GM12878 (cell line): ENCODE results near the gene DNAH1. TPM values are rescaled to one million over a fixed set of nuclear protein-coding genes. Genes with fewer than 3 reads are reported as not detected.

Experiments used
- ATAC-seq: fragments of 200-7000 bp; cut with Tn5 transposase; 3 replicates; pipeline ENCODE4 v1.9.1; 2020; ENCODE audit warnings: mild to moderate bottlenecking, moderate library complexity
- BruUV-seq: library from RNA; stranded (reverse); fragments of 400-500 nt; replicated peaks from 2 replicates; lab custom pipeline; 2021; lab: Mats Ljungman, UMichigan
- CTCF ChIA-PET: fragments of 300-600 bp; sonication (Branson Sonifier 250); formaldehyde crosslinking; extraction: SDS; loops from one replicate; lab custom pipeline; 2021; ENCODE audit warnings: inconsistent platforms; lab: Yijun Ruan, JAX
- POLR2A ChIA-PET: fragments of 350-600 bp; formaldehyde crosslinking; extraction: SDS; loops from one replicate; lab custom pipeline; 2021; ENCODE audit warnings: inconsistent platforms; lab: Charles Lee
- RAD21 ChIA-PET: fragments of 300-600 bp; sonication (Branson Sonifier 250); formaldehyde crosslinking; loops from one replicate; lab custom pipeline; 2023; ENCODE audit warnings: antibody characterized with exemption; ENCODE audit not compliant: unreplicated experiment; lab: Charles Lee
- SMC1A ChIA-PET: fragments of 300-600 bp; sonication (Branson Sonifier 250); formaldehyde crosslinking; loops from one replicate; lab custom pipeline; 2023; ENCODE audit not compliant: unreplicated experiment, uncharacterized antibody; lab: Charles Lee
- DNase-seq: peaks from one replicate; pipeline ENCODE4 v3.0.0-alpha.2; 2011; ENCODE audit warnings: low read depth, low spot score
- FAIRE-seq: peaks from 3 replicates; lab custom pipeline; 2011; peaks lifted over from hg19 to GRCh38; lab: Jason Lieb, UNC
- H2AFZ ChIP-seq: 2 replicates; pipeline ENCODE4 v1.6.0; 2011; ENCODE audit warnings: low read depth, low read length, control low read depth; ENCODE audit not compliant: control insufficient read depth
- H3K27ac ChIP-seq: 2 replicates; pipeline ENCODE4 v1.5.1; 2011; ENCODE audit warnings: control low read depth; ENCODE audit not compliant: control insufficient read depth, insufficient read depth
- H3K27me3 ChIP-seq, 2 experiments: replicated peaks in 1 of 2; 2 replicates each; pipeline versions ENCODE4 v1.6.0 to v1.6.1; 2011; ENCODE audit warnings: low read length in 1 of 2; ENCODE audit not compliant: control insufficient read depth in 2 of 2, insufficient read depth in 2 of 2
- H3K36me3 ChIP-seq, 2 experiments: 2 replicates each; pipeline ENCODE4 v1.5.1; 2011; ENCODE audit warnings: low read length in 1 of 2; ENCODE audit not compliant: control insufficient read depth in 2 of 2, insufficient read depth in 2 of 2
- H3K4me1 ChIP-seq: 2 replicates; pipeline ENCODE4 v1.6.1; 2011; ENCODE audit warnings: mild to moderate bottlenecking, low read length, moderate library complexity, mixed read lengths; ENCODE audit not compliant: control insufficient read depth, insufficient read depth
- H3K4me2 ChIP-seq: 2 replicates; pipeline ENCODE4 v1.6.0; 2011; ENCODE audit warnings: control low read depth; ENCODE audit not compliant: control insufficient read depth, insufficient read depth
- H3K4me3 ChIP-seq: fragments of 200-600 bp; sonication (generic); 2 replicates; pipeline ENCODE4 v1.5.1; 2016
- H3K79me2 ChIP-seq: 2 replicates; pipeline ENCODE4 v1.6.0; 2011; ENCODE audit warnings: low read length; ENCODE audit not compliant: control insufficient read depth, insufficient read depth
- H3K9ac ChIP-seq: 2 replicates; pipeline ENCODE4 v1.8.0; 2011; ENCODE audit warnings: low read length, control low read depth, mixed read lengths; ENCODE audit not compliant: control insufficient read depth, insufficient read depth
- H3K9me3 ChIP-seq: replicated peaks from 3 replicates; pipeline ENCODE4 v1.5.1; 2011; ENCODE audit warnings: mild to moderate bottlenecking, low read length; ENCODE audit not compliant: control insufficient read depth, insufficient read depth
- H4K20me1 ChIP-seq: 2 replicates; pipeline ENCODE4 v1.6.0; 2011; ENCODE audit not compliant: control insufficient read depth, insufficient read depth
- BHLHE40 ChIP-seq, 2 experiments: fragments of 450-650 bp in 1 of 2; IDR thresholded peaks; 2 replicates each; pipeline ENCODE4 v1.6.1; 2011 to 2017; ENCODE audit warnings: low read depth in 2 of 2, borderline replicate concordance in 1 of 2, improper control_type of control experiment in 1 of 2, low read length in 1 of 2, mild to moderate bottlenecking in 1 of 2
- MXI1 ChIP-seq: fragments of 150-350 bp; IDR thresholded peaks from 2 replicates; pipeline ENCODE4 v1.6.1; 2011; ENCODE audit warnings: low read depth, mild to moderate bottlenecking, inconsistent platforms, low read length, improper control_type of control experiment
- PAX5 ChIP-seq: IDR thresholded peaks from 2 replicates; pipeline ENCODE4 v1.6.1; 2011; ENCODE audit warnings: low read depth, low read length, borderline replicate concordance
- SMAD1 ChIP-seq: fragments of 450-650 bp; IDR thresholded peaks from 2 replicates; pipeline ENCODE4 v1.6.1; 2018; ENCODE audit warnings: mild to moderate bottlenecking, low read depth; ENCODE audit not compliant: partially characterized antibody
- TCF12 ChIP-seq: IDR thresholded peaks from 2 replicates; pipeline ENCODE4 v1.6.1; 2011; ENCODE audit warnings: low read depth, mild to moderate bottlenecking, low read length
- WGBS: methylation state at CpG from one replicate; pipeline ENCODE4 v1.1.6; 2016; ENCODE audit warnings: low lambda C conversion rate; ENCODE audit not compliant: insufficient replicate concordance, insufficient coverage; ENCODE audit errors: missing lambda C conversion rate; 5-methylcytosine and 5-hydroxymethylcytosine counted together
- in situ Hi-C: fragments of 300-500 bp; cut with MboI; formaldehyde crosslinking; loops from 9 replicates; pipeline ENCODE4 v1.14.3; 2018; ENCODE audit warnings: mixed read lengths
- intact Hi-C: fragments of 100-400 bp; cut with micrococcal nuclease; formaldehyde crosslinking; loops from one replicate; pipeline ENCODE4 v1.14.2; 2022; ENCODE audit not compliant: unreplicated experiment
- polyA plus RNA-seq, 11 experiments: library from polyadenylated mRNA; depleted of rRNA in 4 of 11; unstranded in 6 of 11; stranded (reverse) in 5 of 11; fragments of >200 nt; fragmentation: Nextera tagmentation in 4 of 11; fragmentation: Illumina TruSeq in 1 of 11; extraction: Ambion mirVana in 4 of 11; extraction: Trizol in 1 of 11; gene quantifications; 1 replicate in 1 of 11; 2 replicates in 10 of 11; pipeline versions ENCODE4 v1.2.1 to v1.2.3, GENCODE V29; 2011 to 2016; ENCODE audit warnings: inconsistent platforms in 2 of 11, missing spikeins in 2 of 11, low read depth in 1 of 11
- total RNA-seq, 4 experiments: library from RNA; depleted of rRNA in 3 of 4; stranded (reverse); fragments of >200 nt in 3 of 4; fragmentation: Illumina TruSeq in 1 of 4; extraction: Trizol in 1 of 4; gene quantifications; 2 replicates each; pipeline versions ENCODE4 v1.2.1 to v1.2.3, GENCODE V29; 2013 to 2021
- TF ChIP-seq, protein P1 (sequence below): fragments of 450-650 bp; IDR thresholded peaks from 2 replicates; pipeline ENCODE4 v1.6.1; 2016; ENCODE audit warnings: mild to moderate bottlenecking
- TF ChIP-seq, protein P2 (sequence below): fragments of 450-650 bp; IDR thresholded peaks from 2 replicates; pipeline ENCODE4 v1.6.1; 2017; ENCODE audit warnings: low read depth, mild to moderate bottlenecking, moderate library complexity
- TF ChIP-seq, protein P3 (sequence below), 3 experiments: IDR thresholded peaks in 2 of 3; conservative IDR thresholded peaks in 1 of 3; 2 replicates each; pipeline ENCODE4 v1.5.1; 2011; ENCODE audit warnings: low read depth in 3 of 3, low read length in 3 of 3, mild to moderate bottlenecking in 3 of 3, control low read depth in 2 of 3, moderate library complexity in 2 of 3, inconsistent platforms in 1 of 3, mixed read lengths in 1 of 3; ENCODE audit not compliant: control insufficient read depth in 2 of 3, insufficient read depth in 1 of 3; ENCODE audit errors: extremely low read depth in 1 of 3

Gene DNAH1
- total and polyA plus RNA-seq, 10 of the 15 experiments (the other 5 are each of a cell fraction or from before 2014, with no cell fraction given): 0.31 to 5.8 (median 2.7) TPM

DNA sequence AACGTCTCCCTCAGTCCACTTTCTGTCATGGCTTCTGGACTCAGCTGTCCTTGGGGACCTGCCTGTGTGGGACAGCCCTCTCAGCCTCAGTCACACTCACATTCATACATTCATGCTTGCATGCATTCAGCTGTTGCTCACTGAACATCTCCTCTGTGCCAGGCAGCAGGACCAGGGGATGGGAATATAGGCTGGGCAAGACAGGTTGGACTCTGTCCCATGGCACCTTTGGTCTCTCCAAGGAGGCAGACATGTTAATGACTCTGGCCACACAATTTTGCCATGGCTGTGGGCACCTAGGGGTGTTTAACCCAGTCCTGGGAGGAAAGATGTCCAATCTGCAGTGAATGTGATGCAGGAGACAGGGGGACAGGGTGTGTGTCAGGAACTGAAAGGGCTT is 7.8 kb upstream of the DNAH1 start:
- RAD21 ChIA-PET: interaction anchor here (0.5 kb wide), 1 partner anchor 27 kb away, joined by 3 read pairs; no protein-coding TSS in a partner anchor
- no TSS peak for BruUV-seq
- H3K36me3 ChIP-seq: no peaks in the 10 kb centered on the region; a peak in 1 of 4 replicates
- no peak overlapping the region for H3K4me2 ChIP-seq
- H3K79me2 ChIP-seq: no peaks in the 10 kb centered on the region
- POLR2A ChIA-PET: no interaction called here
- in situ Hi-C loops: no loop called here
- SMC1A ChIA-PET: interaction anchor here (1.4 kb wide), 1 partner anchor 18 kb away, joined by 3 read pairs; no protein-coding TSS in a partner anchor
- H3K9ac ChIP-seq: no peak overlapping the region
- no peak overlapping the region for H2AFZ ChIP-seq
- DNase-seq: no peak
- TF ChIP-seq SMAD1: no peak
- no peak for FAIRE-seq
- intact Hi-C loops: no loop called here
- CTCF ChIA-PET: interaction anchor here (0.8 to 1.6 kb wide), 4 partner anchors 10 to 31 kb away, joined by 3 to 12 read pairs (median 4); no protein-coding TSS in a partner anchor
- 67% methylated on average over 1 of the region's 1 CpG for WGBS
- H3K9me3 ChIP-seq: no peaks in the 10 kb centered on the region
- no peaks in the 10 kb centered on the region for H3K27me3 ChIP-seq
- ATAC-seq: no peak
- peaks cover 44% of the 10 kb centered on the region for H3K4me1 ChIP-seq
- H3K4me3 ChIP-seq: no peak overlapping the region
- no peak overlapping the region for H3K27ac ChIP-seq
- H4K20me1 ChIP-seq: no peaks in the 10 kb centered on the region

DNA sequence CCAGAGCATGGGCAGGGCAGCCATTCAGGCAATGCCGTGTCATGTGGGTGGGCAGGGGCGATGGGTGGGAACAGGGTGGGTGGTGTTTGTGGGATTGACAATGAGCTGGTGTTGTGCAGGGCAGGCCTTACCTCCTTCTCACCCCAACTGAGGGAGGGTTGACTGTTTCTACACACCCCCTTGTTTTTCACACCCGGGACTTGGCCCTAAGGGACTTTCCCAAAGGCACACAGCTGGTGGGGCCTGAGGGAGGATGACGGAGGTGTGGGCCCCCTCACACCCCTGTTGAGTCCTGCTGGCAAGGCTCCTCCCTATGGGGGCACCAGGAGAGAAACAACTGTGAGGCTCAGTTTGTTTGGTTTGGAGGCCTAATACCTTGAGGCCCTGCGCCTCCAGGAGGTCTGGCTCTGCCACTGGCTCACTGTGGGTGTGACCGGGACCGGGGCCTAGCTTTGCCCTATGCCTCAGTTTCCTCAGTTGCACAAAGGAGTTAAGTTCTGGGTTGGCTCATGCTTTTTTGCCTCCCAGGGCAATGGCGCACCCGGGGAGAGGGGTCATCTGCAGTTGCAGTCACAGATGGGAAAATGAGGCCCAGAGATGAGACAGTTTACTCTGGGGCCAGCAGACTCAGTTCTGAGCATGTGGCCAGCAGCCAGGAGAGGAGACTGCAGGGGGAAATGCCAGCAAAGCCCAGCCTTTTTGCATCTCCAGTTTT is 5.1 kb upstream of the DNAH1 start:
- CTCF ChIA-PET: interaction anchor here (3.1 to 8.2 kb wide), 2 partner anchors 10 to 28 kb away, joined by 19 to 60 read pairs; no protein-coding TSS in a partner anchor
- no peaks in the 10 kb centered on the region for H3K79me2 ChIP-seq
- H3K27ac ChIP-seq: peak overlapping the region; percentile 70
- FAIRE-seq: no peak
- DNase-seq: peak; percentile 47
- H2AFZ ChIP-seq: no peak overlapping the region; the same call in 1 of the 2 replicates
- in situ Hi-C loops: no loop called here
- H3K4me3 ChIP-seq: no peak overlapping the region
- no peaks in the 10 kb centered on the region for H3K9me3 ChIP-seq
- POLR2A ChIA-PET: interaction anchor here (0.6 to 5.7 kb wide), 5 partner anchors 10 to 1456 kb away, joined by 3 to 29 read pairs (median 4); partner anchors contain the start of gene GLYCTK
- H3K36me3 ChIP-seq: no peaks in the 10 kb centered on the region; a peak in 1 of 4 replicates
- SMC1A ChIA-PET: interaction anchor here (0.6 to 2.6 kb wide), 7 partner anchors 10 to 80 kb away, joined by 3 to 12 read pairs (median 3); no protein-coding TSS in a partner anchor
- H3K4me2 ChIP-seq: peak overlapping the region; percentile 44
- peak overlapping the region; percentile 41 for H3K9ac ChIP-seq
- no peaks in the 10 kb centered on the region for H3K27me3 ChIP-seq
- RAD21 ChIA-PET: interaction anchor here (0.6 to 3.7 kb wide), 7 partner anchors 10 to 58 kb away, joined by 3 to 11 read pairs (median 3); partner anchors contain the start of gene GLYCTK
- intact Hi-C loops: no loop called here
- H4K20me1 ChIP-seq: no peaks in the 10 kb centered on the region
- 56% methylated on average over 9 of the region's 9 CpGs for whole genome bisulfite sequencing
- no TSS peak for BruUV-seq
- peaks cover 63% of the 10 kb centered on the region for H3K4me1 ChIP-seq
- ATAC-seq: peak; percentile 77
- TF ChIP-seq TCF12: peak; percentile 88
- TF ChIP-seq, protein P1, sequence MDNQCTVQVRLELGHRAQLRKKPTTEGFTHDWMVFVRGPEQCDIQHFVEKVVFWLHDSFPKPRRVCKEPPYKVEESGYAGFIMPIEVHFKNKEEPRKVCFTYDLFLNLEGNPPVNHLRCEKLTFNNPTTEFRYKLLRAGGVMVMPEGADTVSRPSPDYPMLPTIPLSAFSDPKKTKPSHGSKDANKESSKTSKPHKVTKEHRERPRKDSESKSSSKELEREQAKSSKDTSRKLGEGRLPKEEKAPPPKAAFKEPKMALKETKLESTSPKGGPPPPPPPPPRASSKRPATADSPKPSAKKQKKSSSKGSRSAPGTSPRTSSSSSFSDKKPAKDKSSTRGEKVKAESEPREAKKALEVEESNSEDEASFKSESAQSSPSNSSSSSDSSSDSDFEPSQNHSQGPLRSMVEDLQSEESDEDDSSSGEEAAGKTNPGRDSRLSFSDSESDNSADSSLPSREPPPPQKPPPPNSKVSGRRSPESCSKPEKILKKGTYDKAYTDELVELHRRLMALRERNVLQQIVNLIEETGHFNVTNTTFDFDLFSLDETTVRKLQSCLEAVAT: peak; percentile 56; the same call in 1 of the 2 replicates
- peak; percentile 47 to 76; a peak in 3 of 4 replicates for TF ChIP-seq BHLHE40 (IDR thresholded peaks at IDR 0.05; ENCODE audit: borderline replicate concordance in 1 of 2, low read depth in 2 of 2, low read length in 1 of 2)
- TF ChIP-seq PAX5: peak; percentile 72; the same call in 1 of the 2 replicates
- TF ChIP-seq MXI1: 0 out of 2 replicates have a peak, but pooled peaks have one; percentile 20
- TF ChIP-seq, protein P2, sequence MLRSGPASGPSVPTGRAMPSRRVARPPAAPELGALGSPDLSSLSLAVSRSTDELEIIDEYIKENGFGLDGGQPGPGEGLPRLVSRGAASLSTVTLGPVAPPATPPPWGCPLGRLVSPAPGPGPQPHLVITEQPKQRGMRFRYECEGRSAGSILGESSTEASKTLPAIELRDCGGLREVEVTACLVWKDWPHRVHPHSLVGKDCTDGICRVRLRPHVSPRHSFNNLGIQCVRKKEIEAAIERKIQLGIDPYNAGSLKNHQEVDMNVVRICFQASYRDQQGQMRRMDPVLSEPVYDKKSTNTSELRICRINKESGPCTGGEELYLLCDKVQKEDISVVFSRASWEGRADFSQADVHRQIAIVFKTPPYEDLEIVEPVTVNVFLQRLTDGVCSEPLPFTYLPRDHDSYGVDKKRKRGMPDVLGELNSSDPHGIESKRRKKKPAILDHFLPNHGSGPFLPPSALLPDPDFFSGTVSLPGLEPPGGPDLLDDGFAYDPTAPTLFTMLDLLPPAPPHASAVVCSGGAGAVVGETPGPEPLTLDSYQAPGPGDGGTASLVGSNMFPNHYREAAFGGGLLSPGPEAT: peak; percentile 84
- TF ChIP-seq, protein P3, sequence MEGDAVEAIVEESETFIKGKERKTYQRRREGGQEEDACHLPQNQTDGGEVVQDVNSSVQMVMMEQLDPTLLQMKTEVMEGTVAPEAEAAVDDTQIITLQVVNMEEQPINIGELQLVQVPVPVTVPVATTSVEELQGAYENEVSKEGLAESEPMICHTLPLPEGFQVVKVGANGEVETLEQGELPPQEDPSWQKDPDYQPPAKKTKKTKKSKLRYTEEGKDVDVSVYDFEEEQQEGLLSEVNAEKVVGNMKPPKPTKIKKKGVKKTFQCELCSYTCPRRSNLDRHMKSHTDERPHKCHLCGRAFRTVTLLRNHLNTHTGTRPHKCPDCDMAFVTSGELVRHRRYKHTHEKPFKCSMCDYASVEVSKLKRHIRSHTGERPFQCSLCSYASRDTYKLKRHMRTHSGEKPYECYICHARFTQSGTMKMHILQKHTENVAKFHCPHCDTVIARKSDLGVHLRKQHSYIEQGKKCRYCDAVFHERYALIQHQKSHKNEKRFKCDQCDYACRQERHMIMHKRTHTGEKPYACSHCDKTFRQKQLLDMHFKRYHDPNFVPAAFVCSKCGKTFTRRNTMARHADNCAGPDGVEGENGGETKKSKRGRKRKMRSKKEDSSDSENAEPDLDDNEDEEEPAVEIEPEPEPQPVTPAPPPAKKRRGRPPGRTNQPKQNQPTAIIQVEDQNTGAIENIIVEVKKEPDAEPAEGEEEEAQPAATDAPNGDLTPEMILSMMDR (IDR thresholded peaks at IDR 0.05 in 2 of 3, conservative IDR thresholded peaks at IDR 0.05 in 1 of 3; ENCODE audit: control insufficient read depth in 2 of 3, extremely low read depth in 1 of 3, insufficient read depth in 1 of 3, low read depth in 3 of 3, low read length in 3 of 3): peak in 1 of 3 experiments; percentile 12; a peak in 1 of 6 replicates
